Bladder microvascular endothelial cell (primary cell): ENCODE results near the gene WFDC1. TPM values are rescaled to one million over a fixed set of nuclear protein-coding genes. Genes with fewer than 3 reads are reported as not detected.

Experiments
- total RNA-seq: library from RNA; depleted of rRNA; stranded (reverse); fragments of >200 nt; gene quantifications from 2 replicates; pipeline ENCODE4 v1.2.3, GENCODE V29; 2014

Gene WFDC1, protein sequence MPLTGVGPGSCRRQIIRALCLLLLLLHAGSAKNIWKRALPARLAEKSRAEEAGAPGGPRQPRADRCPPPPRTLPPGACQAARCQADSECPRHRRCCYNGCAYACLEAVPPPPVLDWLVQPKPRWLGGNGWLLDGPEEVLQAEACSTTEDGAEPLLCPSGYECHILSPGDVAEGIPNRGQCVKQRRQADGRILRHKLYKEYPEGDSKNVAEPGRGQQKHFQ
- 0.32 TPM in 1 of 2 replicates, not detected in the other for total RNA-seq

DNA sequence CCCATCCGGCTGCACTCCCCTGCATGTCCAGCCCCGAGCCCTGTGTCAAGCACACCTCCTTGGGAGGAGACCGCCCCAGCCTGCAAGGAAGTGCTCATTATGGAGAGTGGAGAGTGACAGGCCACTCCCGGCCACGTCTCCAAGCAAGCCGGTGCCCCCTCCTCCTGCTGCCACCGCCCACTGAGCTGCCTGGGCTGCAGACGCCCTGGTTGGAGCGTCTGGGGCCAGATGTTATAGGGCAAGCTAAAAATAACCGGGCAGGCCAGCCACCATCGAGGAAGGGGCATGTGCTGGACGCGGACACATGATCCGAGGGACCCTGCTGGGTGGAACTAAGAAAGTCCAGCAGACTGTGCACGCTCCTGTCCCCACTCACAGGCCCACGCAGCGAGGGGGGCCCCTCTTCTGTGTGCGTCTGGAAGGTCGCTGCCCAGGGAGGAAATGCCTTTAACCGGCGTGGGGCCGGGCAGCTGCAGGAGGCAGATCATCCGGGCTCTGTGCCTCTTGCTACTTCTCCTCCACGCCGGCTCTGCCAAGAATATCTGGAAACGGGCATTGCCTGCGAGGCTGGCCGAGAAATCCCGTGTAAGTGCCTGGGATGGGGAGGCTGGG lies at the start of gene WFDC1:
WFDC1 (plus strand) TSS at position 348 of the 612 bp plus-strand sequence; CDS start at position 442, 94 bp downstream.

DNA sequence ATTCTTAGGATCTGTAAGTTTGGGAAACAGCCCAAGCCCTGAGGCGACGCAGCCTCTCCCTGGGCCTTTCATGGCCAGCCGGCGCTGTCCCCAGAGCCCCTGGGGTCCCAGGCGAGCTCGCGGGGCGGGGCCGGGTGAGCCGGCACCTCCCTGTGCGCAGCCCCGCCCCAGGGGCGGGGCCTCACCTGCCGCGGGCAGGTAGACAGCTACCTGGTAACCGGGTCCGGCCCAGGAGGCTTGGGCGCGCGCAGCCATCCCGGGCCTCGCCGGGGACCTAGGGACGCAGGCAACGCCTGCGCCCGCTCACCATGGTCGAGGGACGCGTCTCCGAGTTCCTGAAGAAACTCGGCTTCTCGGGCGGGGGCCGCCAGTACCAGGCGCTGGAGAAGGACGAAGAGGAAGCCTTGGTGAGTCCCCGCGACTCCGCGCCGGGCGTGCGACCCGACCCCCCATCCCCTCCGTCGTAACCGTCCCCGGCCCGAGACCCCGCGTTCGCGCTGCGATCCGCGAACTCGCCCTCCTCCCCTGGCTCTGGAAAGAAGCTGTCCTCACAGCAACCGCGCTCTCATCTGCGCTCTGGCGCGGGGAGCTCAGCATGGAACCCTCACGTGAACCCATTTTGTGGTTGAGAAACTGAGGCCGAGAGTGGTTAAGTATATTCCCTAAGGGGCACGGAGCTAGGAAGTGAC lies 73.8 kb downstream of the WFDC1 start, which contains the start of gene ATP2C2:
ATP2C2 (plus strand) TSS at position 231 of the 689 bp plus-strand sequence; CDS start at position 309, 78 bp downstream.

Other genes starting within 250 kb of the WFDC1 start
- gene MBTPS1, start 177.9 kb upstream of the WFDC1 start, total RNA-seq = 65.1 and 124 TPM in 2 replicates
- 16.0 and 35.7 TPM in 2 replicates for gene HSDL1, start 149.7 kb upstream of the WFDC1 start, total RNA-seq
- not detected in 2 replicates for gene DNAAF1, start 149.6 kb upstream of the WFDC1 start, total RNA-seq
- gene TAF1C, start 107.8 kb upstream of the WFDC1 start, total RNA-seq = 15.2 and 22.7 TPM in 2 replicates
- gene ADAD2, start 103.7 kb upstream of the WFDC1 start, total RNA-seq = under 0.01 and 0.44 TPM in 2 replicates
- not detected in 2 replicates for gene KCNG4, start 54.9 kb upstream of the WFDC1 start, total RNA-seq
- under 0.01 TPM in 1 of 2 replicates, not detected in the other for gene ATP2C2, start 73.7 kb downstream of the WFDC1 start, total RNA-seq
- 10.5 and 22.6 TPM in 2 replicates for gene MEAK7, start 209.8 kb downstream of the WFDC1 start, total RNA-seq